GM12874 (cell line): Measurements from ENCODE around the gene AMN.

Experiments
- TF ChIP-seq, protein P1 (sequence below): IDR thresholded peaks from 2 replicates; pipeline ENCODE4 v1.5.1; 2011; ENCODE audit warnings: low read depth, mild to moderate bottlenecking, control low read depth, low read length, moderate library complexity; ENCODE audit not compliant: insufficient read depth

The AMN gene

DNA sequence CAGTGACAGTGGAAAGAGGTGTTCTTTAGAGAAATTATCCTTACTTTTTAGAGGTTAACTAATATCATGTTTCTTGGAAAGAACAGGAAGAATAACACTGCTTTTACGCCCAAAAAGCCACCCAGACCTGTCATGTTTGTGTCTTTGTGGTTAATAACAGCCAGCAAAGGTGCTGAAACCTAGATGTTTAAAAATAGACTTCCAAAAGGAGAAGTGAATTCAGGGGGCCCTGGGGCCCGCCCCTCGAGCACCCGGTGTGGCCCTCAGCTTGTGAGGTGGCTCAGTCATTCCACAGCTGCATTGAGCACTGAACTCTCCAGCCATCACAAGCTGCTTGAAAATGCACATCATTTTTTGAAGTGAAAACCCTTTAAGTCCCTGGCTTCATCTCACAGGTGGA, 20.8 kb upstream of the AMN start:
- TF ChIP-seq, protein P1, sequence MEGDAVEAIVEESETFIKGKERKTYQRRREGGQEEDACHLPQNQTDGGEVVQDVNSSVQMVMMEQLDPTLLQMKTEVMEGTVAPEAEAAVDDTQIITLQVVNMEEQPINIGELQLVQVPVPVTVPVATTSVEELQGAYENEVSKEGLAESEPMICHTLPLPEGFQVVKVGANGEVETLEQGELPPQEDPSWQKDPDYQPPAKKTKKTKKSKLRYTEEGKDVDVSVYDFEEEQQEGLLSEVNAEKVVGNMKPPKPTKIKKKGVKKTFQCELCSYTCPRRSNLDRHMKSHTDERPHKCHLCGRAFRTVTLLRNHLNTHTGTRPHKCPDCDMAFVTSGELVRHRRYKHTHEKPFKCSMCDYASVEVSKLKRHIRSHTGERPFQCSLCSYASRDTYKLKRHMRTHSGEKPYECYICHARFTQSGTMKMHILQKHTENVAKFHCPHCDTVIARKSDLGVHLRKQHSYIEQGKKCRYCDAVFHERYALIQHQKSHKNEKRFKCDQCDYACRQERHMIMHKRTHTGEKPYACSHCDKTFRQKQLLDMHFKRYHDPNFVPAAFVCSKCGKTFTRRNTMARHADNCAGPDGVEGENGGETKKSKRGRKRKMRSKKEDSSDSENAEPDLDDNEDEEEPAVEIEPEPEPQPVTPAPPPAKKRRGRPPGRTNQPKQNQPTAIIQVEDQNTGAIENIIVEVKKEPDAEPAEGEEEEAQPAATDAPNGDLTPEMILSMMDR = no peak

DNA sequence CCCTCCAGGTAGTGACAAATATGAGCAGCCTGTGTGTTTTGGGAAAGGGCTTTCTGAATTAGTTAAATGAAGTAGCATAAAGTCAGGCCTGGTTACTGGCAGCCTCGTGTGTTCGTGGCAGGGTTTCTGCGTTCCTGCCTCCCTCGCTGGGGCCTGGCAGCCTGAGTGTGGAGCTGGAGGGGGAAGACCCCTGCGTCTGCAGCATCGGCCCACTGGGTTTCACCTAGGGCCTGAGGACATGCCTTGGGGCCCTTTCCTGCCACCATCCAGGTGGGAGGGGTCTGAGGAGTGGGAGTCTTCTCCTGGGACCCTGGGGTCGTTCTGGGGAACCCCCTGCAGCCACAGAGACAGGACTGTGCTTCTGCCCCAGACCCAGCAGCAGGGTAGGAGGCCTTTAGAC, 20.4 kb upstream of the AMN start:
- TF ChIP-seq, protein P1 = no peak

DNA sequence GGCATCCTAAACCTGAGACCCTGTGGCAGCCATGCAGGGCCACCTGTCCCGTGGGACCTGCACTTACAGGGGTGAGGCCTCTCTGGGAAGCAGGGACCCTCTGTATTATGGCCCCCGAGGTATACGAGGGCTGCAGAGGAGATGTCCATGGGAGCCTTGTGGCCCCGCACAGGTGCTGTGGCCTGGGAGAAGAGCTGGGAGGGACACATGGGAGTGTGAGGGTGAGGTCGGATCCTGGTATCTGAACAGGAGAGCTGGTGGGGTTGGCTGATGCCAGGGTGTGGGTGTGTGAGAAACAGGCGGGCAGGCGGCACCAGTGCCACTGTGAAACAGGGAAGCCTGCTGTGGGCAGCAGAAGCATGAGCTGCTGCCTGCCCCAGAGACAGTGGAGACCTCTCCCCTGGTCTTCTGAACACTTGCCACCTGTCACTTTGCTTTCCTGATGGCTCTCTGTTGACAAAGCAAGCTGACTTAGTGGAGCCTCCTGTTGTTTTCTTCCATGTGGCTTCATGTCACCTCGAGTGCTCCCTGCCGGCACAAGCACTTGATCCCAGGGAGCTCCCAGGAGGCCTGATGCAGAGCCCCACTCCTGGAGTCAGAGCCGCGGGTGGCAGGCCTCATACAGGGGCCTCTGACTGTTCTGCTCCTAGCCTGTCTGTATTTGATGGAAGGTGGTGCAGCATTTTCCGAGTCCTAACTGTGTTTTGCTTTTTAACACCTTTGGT, 19.8 kb upstream of the AMN start:
- TF ChIP-seq, protein P1 = no peak

DNA sequence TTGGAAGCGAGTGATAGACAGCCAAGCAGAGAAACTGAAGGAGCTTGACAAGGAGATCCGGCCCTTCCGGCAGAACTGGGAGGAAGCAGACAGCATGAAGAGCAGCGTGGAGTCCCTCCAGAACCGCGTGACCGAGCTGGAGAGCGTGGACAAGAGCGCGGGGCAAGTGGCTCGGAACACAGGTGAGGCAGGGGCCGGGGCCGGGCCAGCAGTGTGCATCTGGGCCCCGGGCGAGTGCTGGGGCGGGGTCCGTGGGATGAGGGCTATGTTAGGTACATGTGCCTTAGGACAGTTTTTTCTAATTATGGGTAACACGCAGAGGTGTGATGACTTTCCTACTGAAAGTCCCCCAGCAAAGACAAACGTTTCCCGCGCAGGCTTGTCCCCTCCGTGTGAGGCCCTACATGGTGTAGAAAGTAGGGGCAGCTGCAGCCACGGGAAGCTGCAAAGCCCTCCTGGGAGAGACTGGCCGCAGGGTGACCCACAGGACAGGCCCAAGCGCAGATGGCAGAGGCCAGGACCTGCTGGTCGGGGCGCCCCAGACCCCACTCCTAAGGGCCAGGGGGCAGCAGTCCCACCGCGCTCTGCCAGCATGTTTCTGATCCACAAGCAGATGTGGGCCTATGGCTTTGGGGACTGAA, 19.1 kb upstream of the AMN start:
- TF ChIP-seq, protein P1 = no peak

DNA sequence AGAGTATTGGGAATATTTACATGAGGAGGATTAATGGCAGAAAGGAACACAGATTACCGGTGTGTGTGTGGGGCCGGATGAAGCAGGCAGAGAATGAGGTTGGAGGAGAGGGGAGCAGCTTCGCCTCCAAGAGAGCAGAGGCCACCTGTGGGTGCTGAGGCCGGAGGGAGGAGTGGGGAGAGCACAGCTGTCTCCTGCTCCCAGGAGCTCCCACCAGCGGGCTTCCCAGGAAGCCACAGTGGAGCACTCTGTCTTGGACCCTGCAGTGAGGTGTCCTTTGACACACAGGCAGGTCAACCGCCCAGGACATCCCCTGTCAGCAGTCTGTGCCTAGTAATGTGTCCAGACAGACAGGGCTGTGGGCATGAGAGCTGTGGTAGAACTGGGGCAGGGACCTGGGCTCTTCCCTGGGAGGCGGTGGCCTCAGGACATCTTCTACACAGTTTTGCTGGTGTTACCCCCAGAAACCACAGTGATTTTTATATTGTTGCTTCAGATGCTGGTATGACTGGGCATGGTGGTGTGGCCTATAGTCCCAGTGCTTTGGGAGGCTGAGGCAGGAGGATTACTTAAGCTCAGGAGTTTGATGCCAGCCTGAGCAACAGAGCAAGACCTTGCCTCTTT, 18.5 kb upstream of the AMN start:
- TF ChIP-seq, protein P1 = no peak

DNA sequence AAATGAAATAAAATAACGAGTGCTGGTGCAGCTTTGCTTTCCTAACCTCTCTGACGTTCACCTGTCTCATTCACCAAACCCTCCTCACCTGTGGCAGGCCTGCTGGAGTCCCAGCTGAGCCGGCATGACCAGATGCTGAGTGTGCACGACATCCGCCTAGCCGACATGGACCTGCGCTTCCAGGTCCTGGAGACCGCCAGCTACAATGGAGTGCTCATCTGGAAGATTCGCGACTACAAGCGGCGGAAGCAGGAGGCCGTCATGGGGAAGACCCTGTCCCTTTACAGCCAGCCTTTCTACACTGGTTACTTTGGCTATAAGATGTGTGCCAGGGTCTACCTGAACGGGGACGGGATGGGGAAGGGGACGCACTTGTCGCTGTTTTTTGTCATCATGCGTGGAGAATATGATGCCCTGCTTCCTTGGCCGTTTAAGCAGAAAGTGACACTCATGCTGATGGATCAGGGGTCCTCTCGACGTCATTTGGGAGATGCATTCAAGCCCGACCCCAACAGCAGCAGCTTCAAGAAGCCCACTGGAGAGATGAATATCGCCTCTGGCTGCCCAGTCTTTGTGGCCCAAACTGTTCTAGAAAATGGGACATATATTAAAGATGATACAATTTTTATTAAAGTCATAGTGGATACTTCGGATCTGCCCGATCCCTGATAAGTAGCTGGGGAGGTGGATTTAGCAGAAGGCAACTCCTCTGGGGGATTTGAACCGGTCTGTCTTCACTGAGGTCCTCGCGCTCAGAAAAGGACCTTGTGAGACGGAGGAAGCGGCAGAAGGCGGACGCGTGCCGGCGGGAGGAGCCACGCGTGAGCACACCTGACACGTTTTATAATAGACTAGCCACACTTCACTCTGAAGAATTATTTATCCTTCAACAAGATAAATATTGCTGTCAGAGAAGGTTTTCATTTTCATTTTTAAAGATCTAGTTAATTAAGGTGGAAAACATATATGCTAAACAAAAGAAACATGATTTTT, 17.1 kb upstream of the AMN start:
- TF ChIP-seq, protein P1 = no peak
